Skeletal muscle satellite cell (primary cell): ENCODE data around the gene TNFRSF14. TPM values are rescaled to one million over a fixed set of nuclear protein-coding genes. Genes with fewer than 3 reads are reported as not detected.

Experiments
- H3K27me3 ChIP-seq: 2 replicates; pipeline ENCODE4 v1.7.0; 2013; ENCODE audit warnings: low read length; ENCODE audit not compliant: control insufficient read depth, insufficient read depth
- H3K36me3 ChIP-seq: 2 replicates; pipeline ENCODE4 v1.7.0; 2013; ENCODE audit warnings: mild to moderate bottlenecking, control low read depth, low read length; ENCODE audit not compliant: insufficient read depth
- H3K4me1 ChIP-seq: 2 replicates; pipeline ENCODE4 v1.7.0; 2013; ENCODE audit warnings: low read length; ENCODE audit not compliant: control insufficient read depth, insufficient read depth
- H3K4me2 ChIP-seq: 2 replicates; pipeline ENCODE4 v1.7.0; 2013; ENCODE audit warnings: mild to moderate bottlenecking, low read length
- H3K4me3 ChIP-seq: 2 replicates; pipeline ENCODE4 v1.7.0; 2013; ENCODE audit warnings: low read length
- H3K9ac ChIP-seq: 2 replicates; pipeline ENCODE4 v1.7.0; 2013; ENCODE audit warnings: mild to moderate bottlenecking, low read depth, low read length, moderate library complexity
- H3K9me3 ChIP-seq: replicated peaks from 2 replicates; pipeline ENCODE4 v1.7.0; 2013; ENCODE audit warnings: mild to moderate bottlenecking, control low read depth, low read length
- total RNA-seq: library from RNA; depleted of rRNA; stranded (reverse); fragments of >200 nt; gene quantifications from 2 replicates; pipeline ENCODE4 v1.2.3, GENCODE V29; 2012; rRNA removed

TNFRSF14 gene
- total RNA-seq = 5.0 and 8.4 TPM in 2 replicates

DNA sequence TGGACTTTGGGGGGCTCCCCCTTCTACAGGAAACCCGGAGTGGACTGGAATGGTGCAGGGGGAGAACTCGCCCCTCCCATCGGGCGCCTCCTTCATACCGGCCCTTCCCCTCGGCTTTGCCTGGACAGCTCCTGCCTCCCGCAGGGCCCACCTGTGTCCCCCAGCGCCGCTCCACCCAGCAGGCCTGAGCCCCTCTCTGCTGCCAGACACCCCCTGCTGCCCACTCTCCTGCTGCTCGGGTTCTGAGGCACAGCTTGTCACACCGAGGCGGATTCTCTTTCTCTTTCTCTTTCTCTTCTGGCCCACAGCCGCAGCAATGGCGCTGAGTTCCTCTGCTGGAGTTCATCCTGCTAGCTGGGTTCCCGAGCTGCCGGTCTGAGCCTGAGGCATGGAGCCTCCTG lies at the start of gene TNFRSF14:
TNFRSF14 (plus strand) TSS at position 95 of the 401 bp plus-strand sequence; CDS start at position 389, 294 bp downstream.
- peak within 1 kb of the TSS; percentile 87 for H3K4me2 ChIP-seq
- H3K27me3 ChIP-seq = no peaks in the 10 kb centered on the region
- no peaks in the 10 kb centered on the region for H3K36me3 ChIP-seq
- H3K9me3 ChIP-seq = no peaks in the 10 kb centered on the region
- H3K9ac ChIP-seq = peak within 1 kb of the TSS; percentile 79
- H3K4me1 ChIP-seq = peaks cover 17% of the 10 kb centered on the region
- H3K4me3 ChIP-seq = peak within 1 kb of the TSS; percentile 78

DNA sequence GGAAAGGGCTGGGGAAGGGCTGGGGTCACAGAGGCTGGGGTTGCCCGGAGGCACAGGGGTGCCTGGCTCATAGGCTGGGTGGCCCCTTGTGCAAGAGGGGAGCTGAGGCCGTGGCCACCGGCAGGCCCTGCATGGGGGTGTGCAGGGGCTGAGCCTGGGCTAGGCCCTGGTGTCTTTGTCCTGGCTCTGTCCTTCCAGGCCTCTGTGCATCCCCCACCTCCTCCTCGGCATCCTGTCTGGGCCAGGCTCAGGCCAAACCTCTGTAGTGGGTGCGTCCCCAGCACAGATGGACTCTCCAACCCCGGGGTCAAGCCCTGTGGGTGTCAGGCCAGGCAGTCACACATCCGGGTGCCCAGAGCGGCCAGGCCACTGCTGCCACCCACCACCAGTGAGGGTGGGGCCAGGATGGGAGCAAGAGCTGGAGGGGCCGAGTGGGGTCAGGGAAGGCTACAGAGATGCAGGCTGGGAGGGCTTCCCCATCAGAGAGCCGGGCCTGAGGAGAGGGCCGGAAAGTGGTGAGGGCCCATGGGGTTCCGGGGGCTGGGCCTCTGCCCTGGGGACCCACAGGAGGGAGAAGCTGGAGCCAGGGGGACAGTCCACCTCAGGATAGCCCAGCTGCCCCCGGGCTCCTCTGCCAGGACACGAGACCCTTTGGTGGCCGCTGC lies 49.1 kb upstream of the TNFRSF14 start:
- H3K4me3 ChIP-seq = no peak overlapping the region
- H3K4me1 ChIP-seq = peaks cover 21% of the 10 kb centered on the region
- peaks cover 11% of the 10 kb centered on the region for H3K27me3 ChIP-seq
- H3K4me2 ChIP-seq = no peak overlapping the region
- peaks cover 36% of the 10 kb centered on the region for H3K36me3 ChIP-seq
- no peaks in the 10 kb centered on the region for H3K9me3 ChIP-seq
- no peak overlapping the region for H3K9ac ChIP-seq

- Histone ChIP-seq H3K9ac (no peak overlapping the region), H3K4me3 (no peak overlapping the region), H3K27me3 (peaks cover 11% of the 10 kb centered on the region), H3K36me3 (peaks cover 40% of the 10 kb centered on the region), H3K9me3 (no peaks in the 10 kb centered on the region), H3K4me1 (peaks cover 21% of the 10 kb centered on the region), H3K4me2 (no peak overlapping the region)
Observed at GRCh38 chr1:2507744-2508155, 48.4 kb upstream of the TNFRSF14 start.

DNA sequence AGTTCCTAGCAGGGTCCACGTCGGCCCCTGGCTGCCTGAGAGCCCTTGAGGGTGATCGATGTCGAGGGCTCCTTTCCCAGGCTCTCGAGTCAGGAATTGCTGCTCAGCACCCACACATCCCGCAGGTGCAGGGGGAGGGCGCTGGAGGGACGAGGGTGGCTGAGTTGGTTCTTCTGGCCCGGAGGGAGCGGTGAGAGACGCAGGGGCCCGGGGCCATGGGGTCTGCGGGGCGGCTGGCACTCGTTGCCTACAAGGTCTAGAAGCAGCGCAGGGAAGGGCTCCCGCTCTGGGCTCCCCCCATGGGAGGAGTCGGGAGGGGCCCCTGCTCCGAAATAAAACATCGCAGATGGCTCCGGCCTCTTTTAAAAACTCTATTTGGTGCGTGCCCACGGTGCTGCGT lies 48.0 kb upstream of the TNFRSF14 start:
- H3K4me1 ChIP-seq = peaks cover 21% of the 10 kb centered on the region
- H3K9ac ChIP-seq = no peak overlapping the region
- no peaks in the 10 kb centered on the region for H3K9me3 ChIP-seq
- peaks cover 11% of the 10 kb centered on the region for H3K27me3 ChIP-seq
- peaks cover 40% of the 10 kb centered on the region for H3K36me3 ChIP-seq
- H3K4me2 ChIP-seq = no peak overlapping the region
- no peak overlapping the region for H3K4me3 ChIP-seq

GRCh38 chr1:2508751-2509150 lies 47.4 kb upstream of the TNFRSF14 start:
- Histone ChIP-seq H3K4me2 (no peak overlapping the region), H3K9me3 (no peaks in the 10 kb centered on the region), H3K27me3 (peaks cover 11% of the 10 kb centered on the region), H3K4me3 (no peak overlapping the region), H3K4me1 (peaks cover 21% of the 10 kb centered on the region), H3K36me3 (peaks cover 42% of the 10 kb centered on the region), H3K9ac (no peak overlapping the region)

- Histone ChIP-seq H3K4me3 (no peak overlapping the region), H3K9me3 (no peaks in the 10 kb centered on the region), H3K4me1 (peaks cover 16% of the 10 kb centered on the region), H3K36me3 (peaks cover 48% of the 10 kb centered on the region), H3K27me3 (peaks cover 3% of the 10 kb centered on the region), H3K9ac (no peak overlapping the region), H3K4me2 (no peak overlapping the region)
Observed at GRCh38 chr1:2509589-2509988, 46.6 kb upstream of the TNFRSF14 start.

GRCh38 chr1:2510366-2511155 lies 45.6 kb upstream of the TNFRSF14 start:
- no peaks in the 10 kb centered on the region for H3K9me3 ChIP-seq
- no peak overlapping the region for H3K4me2 ChIP-seq
- no peaks in the 10 kb centered on the region for H3K27me3 ChIP-seq
- H3K4me3 ChIP-seq = no peak overlapping the region
- H3K36me3 ChIP-seq = peaks cover 48% of the 10 kb centered on the region
- no peak overlapping the region for H3K9ac ChIP-seq
- peaks cover 12% of the 10 kb centered on the region for H3K4me1 ChIP-seq

DNA sequence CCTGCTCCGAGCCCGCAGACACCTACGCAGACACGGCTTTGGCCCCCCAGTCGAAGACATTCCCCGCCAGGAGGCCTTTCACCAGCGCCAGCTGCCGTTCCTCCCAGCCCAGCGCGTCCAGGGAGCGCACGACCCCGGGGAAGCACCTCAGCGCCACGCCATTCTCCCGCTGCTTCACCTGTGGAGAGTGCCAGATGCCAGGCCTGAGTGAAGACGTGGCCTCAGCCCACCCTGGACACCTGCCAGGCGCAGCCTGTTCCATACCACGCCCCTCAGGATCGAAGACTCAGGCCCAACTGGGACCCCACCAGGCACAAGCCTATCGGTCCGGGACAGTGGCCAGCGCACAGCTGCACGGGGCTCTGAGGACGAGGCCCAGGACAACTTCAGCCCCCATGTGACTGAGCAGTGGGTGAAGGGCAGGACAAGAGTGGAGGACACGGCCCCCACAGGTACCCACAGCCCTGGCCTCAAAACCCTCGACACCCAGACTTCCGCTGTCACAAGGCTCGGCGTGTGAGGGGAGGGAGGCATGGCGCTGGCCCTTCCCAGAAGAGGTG lies 43.2 kb upstream of the TNFRSF14 start:
- no peak overlapping the region for H3K4me2 ChIP-seq
- H3K9me3 ChIP-seq = no peaks in the 10 kb centered on the region
- peaks cover 61% of the 10 kb centered on the region for H3K36me3 ChIP-seq
- no peak overlapping the region for H3K9ac ChIP-seq
- no peaks in the 10 kb centered on the region for H3K4me1 ChIP-seq
- no peak overlapping the region for H3K4me3 ChIP-seq
- H3K27me3 ChIP-seq = no peaks in the 10 kb centered on the region

DNA sequence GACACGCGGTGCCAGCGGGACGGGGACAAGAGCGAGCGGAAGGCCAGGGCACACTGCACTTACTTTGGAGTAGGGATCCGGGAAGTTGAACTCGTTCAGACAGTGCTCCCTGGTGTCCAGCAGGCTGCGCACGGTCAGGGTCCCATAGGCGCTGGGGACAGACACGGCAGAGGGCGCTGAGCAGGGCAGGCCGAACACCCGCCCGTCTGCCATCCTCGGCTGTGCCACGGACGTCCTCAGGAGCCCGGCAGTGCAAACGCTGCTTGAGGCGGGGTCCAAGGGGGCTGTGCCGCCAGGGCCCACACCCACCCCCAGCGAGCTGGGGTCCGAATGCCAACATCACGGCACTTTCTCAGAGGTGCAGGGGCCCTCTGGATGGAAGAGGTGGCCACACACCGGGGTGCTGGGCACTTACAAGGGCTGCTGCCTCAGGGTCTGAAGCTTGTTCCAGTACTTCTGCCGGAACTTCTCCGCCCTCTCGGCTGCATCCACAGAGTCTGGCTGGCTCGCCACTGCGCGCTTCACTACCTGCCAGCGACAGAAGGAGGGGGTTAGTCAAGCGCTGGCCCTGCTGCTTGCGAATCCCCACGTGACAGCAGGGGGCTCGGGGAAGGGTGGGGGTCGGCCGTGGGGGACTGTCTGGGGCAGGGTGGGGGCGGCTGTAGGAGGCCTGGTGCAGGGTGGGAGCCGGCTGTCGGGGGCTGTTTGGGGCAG lies 42.1 kb upstream of the TNFRSF14 start:
- no peaks in the 10 kb centered on the region for H3K4me1 ChIP-seq
- peaks cover 66% of the 10 kb centered on the region for H3K36me3 ChIP-seq
- H3K27me3 ChIP-seq = no peaks in the 10 kb centered on the region
- H3K4me3 ChIP-seq = no peak overlapping the region
- H3K9ac ChIP-seq = no peak overlapping the region
- no peaks in the 10 kb centered on the region for H3K9me3 ChIP-seq
- no peak overlapping the region for H3K4me2 ChIP-seq

DNA sequence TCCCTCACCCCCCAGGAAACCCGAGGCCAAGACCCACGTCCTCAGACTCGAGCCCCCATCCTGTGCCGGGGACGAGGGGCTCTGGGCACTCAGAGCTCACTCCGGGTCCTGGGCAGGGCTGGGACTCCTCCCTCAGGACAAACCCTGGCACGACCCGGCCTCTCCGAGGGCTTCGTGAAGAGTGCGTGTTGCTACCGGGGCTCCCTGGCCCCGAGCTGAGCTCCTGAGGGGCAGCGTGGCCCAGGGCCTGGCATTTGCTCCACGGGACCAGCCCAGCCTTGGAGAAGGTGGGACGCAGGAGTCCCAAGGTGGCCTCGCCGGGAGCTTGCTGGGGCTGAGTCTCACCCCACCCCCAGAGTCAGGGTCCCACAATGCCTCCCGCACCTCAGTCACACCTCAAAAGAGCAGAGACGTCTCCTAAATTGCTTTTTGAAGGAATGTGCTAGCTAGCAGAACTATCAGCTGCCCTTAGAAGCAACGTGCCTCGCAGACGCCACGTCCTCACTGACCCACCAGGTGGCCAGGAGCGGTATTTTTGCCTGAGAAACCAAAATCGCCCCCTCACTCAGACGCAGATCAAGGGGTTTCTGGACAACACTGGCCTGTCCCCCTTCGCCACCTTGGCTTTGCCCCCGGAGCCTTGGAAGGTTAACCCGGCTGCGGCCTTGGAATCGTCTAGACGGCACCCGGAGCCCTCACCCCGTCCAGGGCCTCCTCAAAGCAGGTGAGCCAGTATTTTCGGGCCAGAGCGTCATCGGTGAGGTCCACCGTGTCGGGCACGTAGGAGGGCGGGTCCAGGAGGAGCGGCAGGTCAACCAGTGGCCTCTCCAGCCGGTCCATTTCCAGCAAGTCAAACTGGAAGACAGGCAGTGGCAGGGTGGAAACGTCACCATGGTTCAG lies 41.1 kb upstream of the TNFRSF14 start:
- H3K36me3 ChIP-seq = peaks cover 65% of the 10 kb centered on the region
- H3K4me2 ChIP-seq = no peak overlapping the region
- no peak overlapping the region for H3K4me3 ChIP-seq
- H3K4me1 ChIP-seq = no peaks in the 10 kb centered on the region
- H3K9me3 ChIP-seq = no peaks in the 10 kb centered on the region
- no peak overlapping the region for H3K9ac ChIP-seq
- no peaks in the 10 kb centered on the region for H3K27me3 ChIP-seq
